Measurements from ENCODE around the gene COQ4.

COQ4 gene

DNA sequence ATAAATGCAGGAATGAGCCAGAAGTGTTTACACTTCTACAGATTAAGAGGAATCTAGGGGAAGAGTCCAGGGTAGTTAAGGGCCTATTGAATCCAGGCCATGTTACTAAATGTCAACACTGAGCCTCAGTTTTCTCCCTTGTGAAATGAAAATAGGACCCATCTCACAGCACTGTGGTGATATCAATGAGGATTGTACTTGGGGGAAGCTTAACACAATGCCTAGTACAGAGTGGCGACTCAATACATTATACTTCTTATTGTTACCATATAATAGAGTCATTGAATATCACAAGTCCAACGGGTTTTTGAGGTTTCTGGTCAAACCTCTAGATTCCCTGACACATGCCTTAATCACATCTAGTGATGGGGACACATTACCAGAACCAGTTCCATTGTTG is 5.0 kb upstream of the COQ4 start:
- TF ChIP-seq, protein P1, sequence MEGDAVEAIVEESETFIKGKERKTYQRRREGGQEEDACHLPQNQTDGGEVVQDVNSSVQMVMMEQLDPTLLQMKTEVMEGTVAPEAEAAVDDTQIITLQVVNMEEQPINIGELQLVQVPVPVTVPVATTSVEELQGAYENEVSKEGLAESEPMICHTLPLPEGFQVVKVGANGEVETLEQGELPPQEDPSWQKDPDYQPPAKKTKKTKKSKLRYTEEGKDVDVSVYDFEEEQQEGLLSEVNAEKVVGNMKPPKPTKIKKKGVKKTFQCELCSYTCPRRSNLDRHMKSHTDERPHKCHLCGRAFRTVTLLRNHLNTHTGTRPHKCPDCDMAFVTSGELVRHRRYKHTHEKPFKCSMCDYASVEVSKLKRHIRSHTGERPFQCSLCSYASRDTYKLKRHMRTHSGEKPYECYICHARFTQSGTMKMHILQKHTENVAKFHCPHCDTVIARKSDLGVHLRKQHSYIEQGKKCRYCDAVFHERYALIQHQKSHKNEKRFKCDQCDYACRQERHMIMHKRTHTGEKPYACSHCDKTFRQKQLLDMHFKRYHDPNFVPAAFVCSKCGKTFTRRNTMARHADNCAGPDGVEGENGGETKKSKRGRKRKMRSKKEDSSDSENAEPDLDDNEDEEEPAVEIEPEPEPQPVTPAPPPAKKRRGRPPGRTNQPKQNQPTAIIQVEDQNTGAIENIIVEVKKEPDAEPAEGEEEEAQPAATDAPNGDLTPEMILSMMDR (conservative IDR thresholded peaks at IDR 0.05; ENCODE audit: low read depth) = no peak
- DNase-seq (ENCODE audit: low spot score) = no peak
- ChIA-PET CTCF (no interaction called here), POLR2A (ENCODE audit: low non-redundant PET) (no interaction called here)
- H3K27ac ChIP-seq = no peak overlapping the region

DNA sequence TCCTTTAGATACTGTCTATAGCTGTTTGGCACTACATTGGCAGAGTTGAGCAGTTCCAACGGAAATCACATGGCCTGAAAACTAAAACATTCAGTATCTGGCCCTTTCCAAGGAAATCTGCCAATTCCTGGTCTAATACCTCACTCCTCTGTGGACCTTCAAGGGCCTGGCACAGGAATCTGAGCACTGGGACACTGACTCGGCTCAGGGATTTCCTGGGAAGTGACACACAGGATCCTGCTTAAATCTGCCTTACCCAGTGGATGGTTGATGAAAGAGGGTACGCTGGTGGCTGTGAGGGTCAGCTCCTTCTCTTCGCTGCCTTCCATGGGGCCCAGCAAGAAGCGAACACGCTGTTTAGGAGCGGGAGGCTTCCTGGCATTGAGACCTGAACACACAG is 1.3 kb upstream of the COQ4 start:
- peak overlapping the region; percentile 93 for H3K27ac ChIP-seq
- CTCF ChIA-PET = interaction anchor here (0.5 to 1.1 kb wide), 4 partner anchors 11 to 89 kb away, joined by 3 to 4 read pairs (median 3); no protein-coding TSS in a partner anchor
- POLR2A ChIA-PET (ENCODE audit: low non-redundant PET) = interaction anchor here (1.2 kb wide), 1 partner anchor 10 kb away, joined by 5 read pairs; no protein-coding TSS in a partner anchor
- DNase-seq (ENCODE audit: low spot score) = no peak
- TF ChIP-seq, protein P1 (conservative IDR thresholded peaks at IDR 0.05; ENCODE audit: low read depth) = no peak

DNA sequence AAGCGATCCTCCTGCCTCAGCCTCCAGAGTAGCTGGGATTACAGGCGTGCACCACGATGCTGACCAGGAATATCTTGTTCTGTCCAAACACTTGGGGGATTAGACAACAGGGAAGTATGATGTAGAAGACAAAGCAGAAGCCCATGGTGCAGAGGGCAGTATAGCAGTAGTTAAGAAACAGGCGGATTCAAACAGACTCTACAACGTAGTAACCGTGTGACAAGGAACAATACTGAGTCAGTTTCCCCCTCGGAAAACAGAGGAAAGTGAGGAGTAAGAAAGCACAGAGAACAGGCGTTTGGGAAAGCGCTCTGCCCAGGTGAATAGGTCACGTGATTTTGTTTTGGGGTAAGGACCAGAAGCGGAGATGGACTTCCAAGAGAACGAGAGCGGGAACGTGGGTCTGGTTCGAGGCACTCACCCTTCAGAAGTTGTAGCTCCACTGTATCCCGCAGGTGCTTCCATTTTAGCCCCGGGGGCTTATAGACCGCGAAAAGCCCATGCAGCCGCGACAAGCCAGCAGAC is 698 bp upstream of the COQ4 start:
- CTCF ChIA-PET = interaction anchor here (0.5 to 1.1 kb wide), 4 partner anchors 12 to 88 kb away, joined by 3 to 4 read pairs (median 3); no protein-coding TSS in a partner anchor
- POLR2A ChIA-PET (ENCODE audit: low non-redundant PET) = interaction anchor here (1.2 kb wide), 1 partner anchor 11 kb away, joined by 5 read pairs; no protein-coding TSS in a partner anchor

DNA sequence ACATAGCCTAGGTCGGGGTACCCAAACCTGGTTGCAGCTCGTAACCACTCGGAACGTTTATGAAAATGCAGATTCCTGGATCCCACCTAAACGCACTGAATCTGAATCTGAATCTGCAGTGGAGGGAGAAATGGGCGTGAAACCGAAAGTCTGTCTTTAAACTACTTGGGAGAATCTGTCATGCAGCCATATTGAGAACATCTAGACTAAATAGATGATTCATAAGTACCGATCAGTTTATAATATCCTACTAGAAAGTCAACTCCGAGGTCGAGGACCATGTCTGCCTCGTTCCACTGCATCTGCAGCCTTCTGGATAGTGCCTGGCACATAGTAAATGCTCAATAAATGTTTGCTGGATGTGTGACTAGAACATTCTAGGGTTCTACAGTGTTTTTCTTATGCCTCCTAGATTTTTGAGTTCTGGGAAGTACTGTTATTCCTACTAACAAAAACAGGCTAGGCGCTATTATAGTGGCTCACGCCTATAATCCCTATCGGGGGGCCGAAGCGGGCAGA is 632 bp downstream of the COQ4 start:
- H3K27ac ChIP-seq = peak overlapping the region; percentile 93
- no peak for DNase-seq (ENCODE audit: low spot score)
- ChIA-PET CTCF (interaction anchor here (1.4 kb wide), 1 partner anchor 18 kb away, joined by 9 read pairs; no protein-coding TSS in a partner anchor), POLR2A (ENCODE audit: low non-redundant PET) (no interaction called here)
- TF ChIP-seq, protein P1 (conservative IDR thresholded peaks at IDR 0.05; ENCODE audit: low read depth) = no peak

More for the DNA sequence above, 698 bp upstream of the COQ4 start:
- TF ChIP-seq, protein P1 (conservative IDR thresholded peaks at IDR 0.05; ENCODE audit: low read depth) = no peak
- DNase-seq (ENCODE audit: low spot score) = no peak
- H3K27ac ChIP-seq = peak overlapping the region; percentile 93

DNA sequence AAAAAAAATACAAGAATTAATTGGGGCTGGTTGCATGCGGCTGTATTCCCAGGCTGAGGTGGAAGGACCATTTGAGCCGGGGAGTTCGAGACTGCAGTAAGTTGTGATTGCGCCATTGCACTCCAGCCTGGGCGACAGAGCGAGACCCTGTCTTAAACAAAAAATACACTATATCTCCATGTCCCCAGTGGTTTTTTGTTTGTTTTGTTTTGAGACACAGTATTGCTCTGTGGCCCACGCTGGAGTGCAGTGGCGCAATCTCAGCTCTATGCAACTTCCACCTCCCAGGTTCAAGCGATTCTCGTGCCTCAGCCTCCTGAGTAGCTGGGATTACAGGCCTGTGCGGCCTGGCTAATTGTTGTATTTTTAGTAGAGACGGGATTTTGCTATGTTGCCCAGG is 1.2 kb downstream of the COQ4 start:
- CTCF ChIA-PET = interaction anchor here (1.4 kb wide), 1 partner anchor 18 kb away, joined by 9 read pairs; no protein-coding TSS in a partner anchor

DNA sequence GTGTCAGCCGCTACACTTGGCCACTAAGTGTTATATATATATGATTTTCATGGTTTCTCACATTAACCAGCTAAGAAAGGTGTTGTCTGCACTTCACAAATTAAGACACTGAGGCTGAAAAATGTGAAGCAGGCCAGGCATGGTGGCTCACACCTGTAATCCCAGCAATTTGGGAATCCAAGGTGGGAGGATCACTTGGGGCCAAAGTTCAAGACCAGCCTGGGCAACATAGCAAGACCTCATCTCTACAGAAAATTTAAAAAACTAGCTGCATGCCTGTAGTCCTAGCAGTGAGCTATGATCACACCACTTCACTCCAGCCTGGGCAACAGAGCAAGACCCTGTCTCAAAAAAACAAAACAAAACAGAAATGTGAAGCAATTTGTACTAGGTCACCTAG is 1.8 kb downstream of the COQ4 start:
- H3K27ac ChIP-seq = peak overlapping the region; percentile 93
- DNase-seq (ENCODE audit: low spot score) = no peak
- POLR2A ChIA-PET (ENCODE audit: low non-redundant PET) = no interaction called here
- TF ChIP-seq, protein P1 (conservative IDR thresholded peaks at IDR 0.05; ENCODE audit: low read depth) = no peak
- CTCF ChIA-PET = interaction anchor here (1.4 kb wide), 1 partner anchor 17 kb away, joined by 9 read pairs; no protein-coding TSS in a partner anchor

More for the DNA sequence above, 1.2 kb downstream of the COQ4 start:
- peak overlapping the region; percentile 93 for H3K27ac ChIP-seq
- POLR2A ChIA-PET (ENCODE audit: low non-redundant PET) = no interaction called here
- no peak for DNase-seq (ENCODE audit: low spot score)
- TF ChIP-seq, protein P1 (conservative IDR thresholded peaks at IDR 0.05; ENCODE audit: low read depth) = no peak

Measured in RWPE1 (cell line).